HG03442 (cell line): ENCODE measurements around the gene IFNK.

ENCODE experiments used
- ATAC-seq: cut with Tn5 transposase; IDR thresholded peaks from one replicate; pipeline ENCODE4 v1.9.1; 2021; ENCODE audit warnings: mild to moderate bottlenecking, moderate library complexity; ENCODE audit not compliant: unreplicated experiment

Gene IFNK

GRCh38 chr9:27572061-27572460, 48.0 kb downstream of the IFNK start:
- ATAC-seq = no peak

- ATAC-seq = peak; percentile 40
These were observed 48.5 kb downstream of the IFNK start for GRCh38 chr9:27572566-27572917.

- ATAC-seq = peak; percentile 48
These were observed 49.0 kb downstream of the IFNK start, which contains the start of gene C9orf72 for GRCh38 chr9:27572918-27573633. Gene C9orf72 (minus strand): TSS chr9:27573481. CDS start chr9:27567120, 6,361 bp downstream.

GRCh38 chr9:27573634-27574590, 49.8 kb downstream of the IFNK start:
- peak; percentile 83 for ATAC-seq
